Measurements from ENCODE around the gene ULBP2. TPM values are rescaled to one million over a fixed set of nuclear protein-coding genes. Genes with fewer than 3 reads are reported as not detected.

The ULBP2 gene
- 4.5 and 6.9 TPM in 2 replicates for total RNA-seq

- peak within 1 kb of the TSS; percentile 83 for H3K4me3 ChIP-seq (ENCODE audit: low read depth, low read length)
- DNase-seq (ENCODE audit: low read depth) = peak; percentile 96
- TF ChIP-seq CTCF (IDR thresholded peaks at IDR 0.05; ENCODE audit: insufficient read depth, low read depth, low read length) = no peak
These were observed at the start of gene ULBP2 for GRCh38 chr6:149941583-149942460. TSS of gene ULBP2 (plus strand) at chr6:149942014. CDS start at chr6:149942073, 59 bp downstream.

- no peak for TF ChIP-seq CTCF (IDR thresholded peaks at IDR 0.05; ENCODE audit: insufficient read depth, low read depth, low read length)
- DNase-seq (ENCODE audit: low read depth) = peak; percentile 92
- H3K4me3 ChIP-seq (ENCODE audit: low read depth, low read length) = no peak overlapping the region
These were observed 46.7 kb upstream of the ULBP2 start for GRCh38 chr6:149895048-149895590.

DNA sequence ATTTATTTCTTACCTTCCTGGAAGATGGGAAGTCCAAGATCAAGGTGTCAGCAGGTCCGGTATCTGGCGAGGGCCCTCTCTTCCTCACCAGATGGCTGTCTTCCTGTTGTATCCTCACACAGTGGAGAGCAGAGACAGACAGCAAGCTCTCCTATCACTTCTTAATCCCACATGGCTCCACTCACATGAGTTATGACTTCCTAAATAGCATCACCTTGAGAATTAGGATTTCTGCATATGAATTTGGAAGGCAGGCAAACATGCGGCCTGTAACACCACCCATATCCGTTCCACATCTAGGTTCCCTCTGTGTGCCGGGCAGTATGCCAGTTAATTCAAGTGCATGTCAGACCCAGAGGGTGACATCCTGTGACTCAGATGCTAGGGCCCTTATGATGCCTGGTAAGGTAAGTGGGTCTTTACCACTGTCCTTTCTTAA lies 46.0 kb upstream of the ULBP2 start:
- no peak for TF ChIP-seq CTCF (IDR thresholded peaks at IDR 0.05; ENCODE audit: insufficient read depth, low read depth, low read length)
- H3K4me3 ChIP-seq (ENCODE audit: low read depth, low read length) = no peak overlapping the region
- peak; percentile 41 for DNase-seq (ENCODE audit: low read depth)

- no peak for TF ChIP-seq CTCF (IDR thresholded peaks at IDR 0.05; ENCODE audit: insufficient read depth, low read depth, low read length)
- no peak overlapping the region for H3K4me3 ChIP-seq (ENCODE audit: low read depth, low read length)
- DNase-seq (ENCODE audit: low read depth) = peak; percentile 10
These were observed 45.3 kb upstream of the ULBP2 start for GRCh38 chr6:149896491-149896890.

DNA sequence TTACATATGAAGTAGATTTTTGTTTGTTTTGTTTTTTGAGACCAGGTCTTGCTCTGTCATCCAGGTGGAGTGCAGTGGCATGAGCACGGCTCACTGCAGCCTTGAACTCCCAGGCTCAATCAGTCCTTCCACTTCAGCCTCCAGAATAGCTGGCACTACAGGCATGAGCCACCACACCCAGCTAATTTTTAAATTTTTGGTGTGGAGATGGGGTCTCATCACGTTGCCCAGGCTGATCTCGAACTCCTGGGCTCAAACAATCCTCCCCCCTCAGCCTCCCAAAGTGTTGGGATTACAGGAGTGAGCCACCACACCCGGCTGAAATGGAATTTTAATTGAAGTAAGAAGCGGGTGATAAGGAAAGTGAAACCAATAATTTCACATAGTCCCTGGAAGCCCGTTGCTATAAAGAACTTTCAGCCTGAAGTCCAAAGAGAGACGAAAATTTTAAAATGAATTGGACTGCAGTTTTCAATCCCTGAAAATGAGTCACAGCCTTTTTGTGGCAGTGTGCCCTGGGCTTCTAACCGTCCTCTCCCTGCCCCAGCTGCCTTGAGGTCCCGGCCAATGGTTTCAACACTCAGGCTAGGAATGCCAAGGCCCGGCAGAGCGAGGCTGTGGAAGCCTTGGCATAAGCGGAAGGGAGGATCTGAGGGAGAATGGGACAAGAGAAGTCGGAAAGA lies 44.7 kb upstream of the ULBP2 start:
- H3K4me3 ChIP-seq (ENCODE audit: low read depth, low read length) = peak overlapping the region; percentile 29
- no peak for TF ChIP-seq CTCF (IDR thresholded peaks at IDR 0.05; ENCODE audit: insufficient read depth, low read depth, low read length)
- DNase-seq (ENCODE audit: low read depth) = peak; percentile 87

DNA sequence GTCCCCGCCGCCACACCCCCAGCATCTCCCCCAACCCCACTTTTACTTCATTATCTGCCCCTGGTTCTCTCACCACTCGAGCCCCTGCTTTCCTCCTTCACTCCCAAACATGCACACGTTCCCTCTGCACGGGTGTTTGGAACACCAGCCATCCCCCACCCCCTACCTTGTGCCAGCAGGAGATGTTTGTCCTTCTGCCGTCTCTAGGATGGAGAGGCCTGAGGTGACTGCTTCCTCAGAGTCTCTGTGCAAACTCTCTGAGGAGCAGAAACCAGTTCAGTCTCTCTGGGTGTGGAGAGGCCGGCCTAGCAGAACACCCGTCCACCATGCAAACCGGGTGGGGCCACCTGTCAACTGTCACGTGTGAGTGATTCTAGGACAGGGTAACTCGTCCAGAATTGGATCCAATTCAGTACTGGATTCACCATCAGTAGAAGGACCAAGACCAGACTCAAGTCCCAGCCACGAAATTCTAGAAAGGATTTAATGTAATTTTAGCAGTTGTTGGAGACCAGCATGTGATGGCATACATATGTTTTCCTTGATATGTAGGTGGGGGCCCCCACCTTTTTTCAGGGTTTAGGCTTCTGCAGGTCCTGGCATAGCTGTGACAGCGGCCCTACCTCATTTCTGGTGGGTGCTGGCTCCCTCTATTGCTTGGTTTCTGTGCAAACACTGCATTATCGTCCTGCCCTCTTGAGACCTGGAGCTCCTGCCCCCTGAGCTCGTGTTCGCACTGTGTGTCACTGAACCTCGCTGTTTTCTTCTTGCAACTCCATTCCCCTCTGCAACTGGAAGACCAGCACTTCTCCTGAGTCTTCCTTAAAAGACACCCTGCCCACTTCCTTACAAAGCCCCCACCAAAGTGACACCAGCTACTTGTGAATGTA lies 43.7 kb upstream of the ULBP2 start, which contains the start of gene RAET1E:
RAET1E (minus strand) TSS at position 259 of the 890 bp plus-strand sequence. CDS start 7,212 bp downstream, outside the sequence.
- TF ChIP-seq CTCF (IDR thresholded peaks at IDR 0.05; ENCODE audit: insufficient read depth, low read depth, low read length) = no peak
- no peak for DNase-seq (ENCODE audit: low read depth)
- peak within 1 kb of the TSS; percentile 29 for H3K4me3 ChIP-seq (ENCODE audit: low read depth, low read length)
